Measurements from ENCODE around the gene FANCD2. TPM values are rescaled to one million over a fixed set of nuclear protein-coding genes. Genes with fewer than 3 reads are reported as not detected.

FANCD2 gene
- total RNA-seq, 1 experiment from 2014 or later, result 35.7 TPM

GRCh38 chr3:10021856-10022775 is 4.1 kb upstream of the FANCD2 start:
- Histone ChIP-seq H3K9me2 (ENCODE audit: insufficient read depth) (no peaks in the 10 kb centered on the region), H3K27me3 (ENCODE audit: insufficient read depth, low read depth) (no peaks in the 10 kb centered on the region), H3K9me3 (ENCODE audit: insufficient read depth, low read depth) (no peaks in the 10 kb centered on the region), H3K4me2 (no peak overlapping the region), H3K4me3 (no peak overlapping the region), H3K27ac (no peak overlapping the region), H4K20me1 (ENCODE audit: insufficient read depth) (no peaks in the 10 kb centered on the region), H2AFZ (no peak overlapping the region), H3K4me1 (replicated peaks; ENCODE audit: insufficient read depth) (peaks cover 37% of the 10 kb centered on the region), H3F3A (ENCODE audit: insufficient read depth, low read depth) (peaks cover 26% of the 10 kb centered on the region), H3K36me3 (ENCODE audit: low read depth) (0 out of 2 replicates have a peak, but pooled peaks cover 8% of the 10 kb centered on the region), H3K79me2 (ENCODE audit: low read depth) (peaks cover 30% of the 10 kb centered on the region)
- intact Hi-C loops (cut with micrococcal nuclease; ENCODE audit: unreplicated experiment), result no loop called here
- ChIA-PET CTCF (interaction anchor here (0.7 kb wide), 1 partner anchor 191 kb away, joined by 6 read pairs; no protein-coding TSS in a partner anchor), POLR2A (ENCODE audit: unreplicated experiment) (no interaction called here)
- no TSS peak for BruUV-seq (replicated peaks)
- TF ChIP-seq EZH2 (IDR thresholded peaks at IDR 0.05; ENCODE audit: low read depth) (no peak), CTCF (conservative IDR thresholded peaks at IDR 0.05) (no peak)
- no peak for DNase-seq

- Histone ChIP-seq H3K4me3 (no peak overlapping the region; the same call in 1 of the 2 replicates), H3K79me2 (ENCODE audit: low read depth) (peaks cover 37% of the 10 kb centered on the region), H3K36me3 (ENCODE audit: low read depth) (0 out of 2 replicates have a peak, but pooled peaks cover 8% of the 10 kb centered on the region), H3K9me3 (ENCODE audit: insufficient read depth, low read depth) (no peaks in the 10 kb centered on the region), H3K9me2 (ENCODE audit: insufficient read depth) (no peaks in the 10 kb centered on the region), H3K4me1 (replicated peaks; ENCODE audit: insufficient read depth) (peaks cover 32% of the 10 kb centered on the region), H3F3A (ENCODE audit: insufficient read depth, low read depth) (peaks cover 26% of the 10 kb centered on the region), H4K20me1 (ENCODE audit: insufficient read depth) (no peaks in the 10 kb centered on the region), H3K4me2 (peak overlapping the region; percentile 92), H2AFZ (no peak overlapping the region), H3K27me3 (ENCODE audit: insufficient read depth, low read depth) (no peaks in the 10 kb centered on the region), H3K27ac (peak overlapping the region; percentile 46; the same call in 1 of the 2 replicates)
- no peak for TF ChIP-seq EZH2 (IDR thresholded peaks at IDR 0.05; ENCODE audit: low read depth)
- TF ChIP-seq CTCF (conservative IDR thresholded peaks at IDR 0.05), result no peak
- POLR2A ChIA-PET (ENCODE audit: unreplicated experiment), result interaction anchor here (0.6 to 0.7 kb wide), 4 partner anchors 12 to 91 kb away, joined by 3 to 16 read pairs (median 5); no protein-coding TSS in a partner anchor
- CTCF ChIA-PET, result no interaction called here
- BruUV-seq (replicated peaks), result no TSS peak
- peak in 1 of 2 experiments; percentile 69 for DNase-seq
- intact Hi-C loops (cut with micrococcal nuclease; ENCODE audit: unreplicated experiment), result no loop called here
Measured at GRCh38 chr3:10023587-10024310, 2.5 kb upstream of the FANCD2 start.
